Endothelial cell of umbilical vein (primary cell): ENCODE data around the gene MYD88. TPM values are rescaled to one million over a fixed set of nuclear protein-coding genes. Genes with fewer than 3 reads are reported as not detected.

Experiments
- BruUV-seq: library from RNA; stranded (reverse); fragments of 400-500 nt; replicated peaks from 2 replicates; lab custom pipeline; 2021; lab: Mats Ljungman, UMichigan
- CTCF ChIA-PET: fragments of 300-600, 350-600 bp; sonication (Branson Sonifier 250); formaldehyde crosslinking; loops from one replicate; lab custom pipeline; 2021; ENCODE audit warnings: antibody characterized with exemption, inconsistent platforms; lab: Charles Lee
- POLR2A ChIA-PET: fragments of 300-600, 350-600 bp; sonication (Branson Sonifier 250); formaldehyde crosslinking; loops from one replicate; lab custom pipeline; 2021; ENCODE audit warnings: antibody characterized with exemption, inconsistent platforms; lab: Charles Lee
- DNase-seq: peaks from one replicate; pipeline ENCODE4 v3.0.0-alpha.2; 2011; ENCODE audit warnings: low read depth, low spot score
- FAIRE-seq: peaks from 2 replicates; lab custom pipeline; 2011; peaks lifted over from hg19 to GRCh38; lab: Jason Lieb, UNC
- H2AFZ ChIP-seq: 2 replicates; pipeline ENCODE4 v1.6.0; 2012; ENCODE audit warnings: low read depth, low read length, control low read depth, inconsistent platforms
- H3K27ac ChIP-seq: 2 replicates; pipeline ENCODE4 v1.5.1; 2011; ENCODE audit warnings: low read depth, mild to moderate bottlenecking, control low read depth, low read length, moderate library complexity; ENCODE audit not compliant: insufficient read depth
- H3K27me3 ChIP-seq, 2 experiments: 2 replicates each; pipeline versions ENCODE4 v1.6.0 to v1.6.1; 2011; ENCODE audit warnings: low read length in 2 of 2, mixed read lengths in 1 of 2; ENCODE audit not compliant: control insufficient read depth in 2 of 2, insufficient read depth in 2 of 2
- H3K36me3 ChIP-seq, 2 experiments: 2 replicates in 1 of 2; 3 replicates in 1 of 2; pipeline ENCODE4 v1.5.1; 2011; ENCODE audit warnings: low read length in 2 of 2, mild to moderate bottlenecking in 1 of 2, moderate library complexity in 1 of 2; ENCODE audit not compliant: control insufficient read depth in 2 of 2, insufficient read depth in 2 of 2; ENCODE audit errors: extremely low read depth in 1 of 2
- H3K4me1 ChIP-seq: 3 replicates; pipeline ENCODE4 v1.5.1; 2011; ENCODE audit warnings: mild to moderate bottlenecking, low read length; ENCODE audit not compliant: control insufficient read depth, insufficient read depth; ENCODE audit errors: extremely low read depth
- H3K4me2 ChIP-seq: 2 replicates; pipeline ENCODE4 v1.6.1; 2011; ENCODE audit warnings: low read length, control low read depth, mixed read lengths; ENCODE audit not compliant: insufficient read depth
- H3K4me3 ChIP-seq, 3 experiments: fragments of 200-600 bp in 1 of 3; sonication (generic), shearing (Covaris generic) in 1 of 3; replicated peaks in 1 of 3; 2 replicates each; pipeline ENCODE4 v1.5.1; 2011 to 2016; ENCODE audit warnings: control low read depth in 3 of 3, low read length in 3 of 3, mild to moderate bottlenecking in 2 of 3, inconsistent platforms in 1 of 3, low read depth in 1 of 3, moderate library complexity in 1 of 3; ENCODE audit not compliant: insufficient read depth in 1 of 3
- H3K79me2 ChIP-seq: 2 replicates; pipeline ENCODE4 v1.6.0; 2012; ENCODE audit warnings: low read length, inconsistent platforms; ENCODE audit not compliant: control insufficient read depth, insufficient read depth
- H3K9ac ChIP-seq: replicated peaks from 2 replicates; pipeline ENCODE3; 2011; ENCODE audit warnings: low read length, control low read depth; ENCODE audit not compliant: insufficient read depth; ENCODE audit errors: extremely low read depth
- H3K9me1 ChIP-seq: replicated peaks from 3 replicates; pipeline ENCODE4 v1.6.0; 2011; ENCODE audit warnings: mild to moderate bottlenecking, low read length; ENCODE audit not compliant: control insufficient read depth, insufficient read depth; ENCODE audit errors: extremely low read depth
- H3K9me3 ChIP-seq: replicated peaks from 2 replicates; pipeline ENCODE4 v1.5.1; 2012; ENCODE audit warnings: low read length, inconsistent platforms; ENCODE audit not compliant: control insufficient read depth, insufficient read depth
- H4K20me1 ChIP-seq: replicated peaks from 2 replicates; pipeline ENCODE3; 2011; ENCODE audit warnings: mild to moderate bottlenecking, low read length; ENCODE audit not compliant: control insufficient read depth, insufficient read depth; ENCODE audit errors: extremely low read depth
- CTCF ChIP-seq, 2 donors: IDR thresholded peaks; 1 replicate in 1 of 2; 2 replicates in 1 of 2; pipeline ENCODE4 v1.5.1; 2011; ENCODE audit warnings: low read length in 2 of 2, mild to moderate bottlenecking in 2 of 2, moderate library complexity in 2 of 2, control low read depth in 1 of 2, inconsistent platforms in 1 of 2, low read depth in 1 of 2; ENCODE audit not compliant: insufficient read depth in 1 of 2; ENCODE audit errors: extremely low read depth in 1 of 2
- EZH2 ChIP-seq: IDR thresholded peaks from 2 replicates; pipeline ENCODE4 v1.6.1; 2012; ENCODE audit warnings: borderline replicate concordance, low read depth, mild to moderate bottlenecking, moderate library complexity, low read length, inconsistent platforms; ENCODE audit not compliant: severe bottlenecking
- FOS ChIP-seq: IDR thresholded peaks from 2 replicates; pipeline ENCODE4 v1.6.1; 2011; ENCODE audit warnings: mild to moderate bottlenecking, low read length, moderate library complexity, borderline replicate concordance; ENCODE audit not compliant: insufficient read depth
- GATA2 ChIP-seq: IDR thresholded peaks from 2 replicates; pipeline ENCODE4 v1.7.0; 2011; ENCODE audit warnings: low read depth, mild to moderate bottlenecking, moderate library complexity, mixed read lengths, low read length; ENCODE audit not compliant: insufficient read length, insufficient read depth
- JUN ChIP-seq: IDR thresholded peaks from 2 replicates; pipeline ENCODE4 v1.6.1; 2011; ENCODE audit warnings: borderline replicate concordance, low read depth; ENCODE audit not compliant: insufficient read length, insufficient read depth
- MAX ChIP-seq: IDR thresholded peaks from 2 replicates; pipeline ENCODE4 v1.6.1; 2011; ENCODE audit not compliant: insufficient read depth, insufficient read length
- MYC ChIP-seq: IDR thresholded peaks from one replicate; pipeline ENCODE4 v1.6.1; 2011; ENCODE audit warnings: mild to moderate bottlenecking, low read depth, low read length
- POLR2A ChIP-seq: IDR thresholded peaks from 2 replicates; pipeline ENCODE4 v1.6.1; 2012; ENCODE audit warnings: low read depth, mild to moderate bottlenecking, control low read depth, low read length
- POLR2AphosphoS5 ChIP-seq: IDR thresholded peaks from 2 replicates; pipeline ENCODE4 v1.6.1; 2012; ENCODE audit warnings: low read depth, mild to moderate bottlenecking, control low read depth, low read length, moderate library complexity; ENCODE audit not compliant: insufficient read depth
- dilution Hi-C: fragments of 300-500 bp; cut with MboI; formaldehyde crosslinking; loops from one replicate; pipeline ENCODE4 v1.15.0; 2019; ENCODE audit warnings: low sequenced_read_pairs; ENCODE audit not compliant: extremely low pct_ligation_motif_present
- intact Hi-C: fragments of 100-400 bp; cut with micrococcal nuclease; formaldehyde crosslinking; loops from one replicate; pipeline ENCODE4 v1.10.0; 2022
- polyA plus RNA-seq, 4 experiments: library from polyadenylated mRNA; depleted of rRNA in 3 of 4; stranded (reverse) in 3 of 4; unstranded in 1 of 4; fragments of >200 nt; gene quantifications; 2 replicates each; pipeline versions ENCODE4 v1.2.1 to v1.2.3, GENCODE V29; 2011 to 2012; ENCODE audit warnings: missing spikeins in 1 of 4
- total RNA-seq: library from RNA; stranded (reverse); gene quantifications from 2 replicates; pipeline ENCODE4 v1.2.3, GENCODE V29; 2021

The MYD88 gene
- total and polyA plus RNA-seq, 2 donors (not counting 3 experiments of a cell fraction or from before 2014, with no cell fraction given) = 35.1 to 55.0 TPM

GRCh38 chr3:38157117-38157516 is 18.7 kb downstream of the MYD88 start:
- Histone ChIP-seq H3K4me3 (no peak overlapping the region), H3K9me3 (no peaks in the 10 kb centered on the region), H3K27me3 (no peaks in the 10 kb centered on the region), H3K4me1 (no peaks in the 10 kb centered on the region), H3K9me1 (no peaks in the 10 kb centered on the region), H4K20me1 (no peaks in the 10 kb centered on the region), H3K4me2 (no peak overlapping the region), H3K9ac (no peak overlapping the region), H3K27ac (no peak overlapping the region), H2AFZ (no peak overlapping the region), H3K36me3 (no peaks in the 10 kb centered on the region), H3K79me2 (no peaks in the 10 kb centered on the region)
- dilution Hi-C loops = no loop called here
- CTCF ChIA-PET = no interaction called here
- TF ChIP-seq MYC (no peak), MAX (no peak), EZH2 (no peak), POLR2AphosphoS5 (no peak), GATA2 (no peak), JUN (no peak), CTCF (IDR thresholded peaks at IDR 0.05; ENCODE audit: extremely low read depth in 1 of 2, insufficient read depth in 1 of 2, low read depth in 1 of 2, low read length in 2 of 2) (no peak), POLR2A (no peak), FOS (no peak)
- intact Hi-C loops = no loop called here
- no peak for FAIRE-seq
- BruUV-seq = no TSS peak
- POLR2A ChIA-PET = no interaction called here
- DNase-seq = no peak
